ENCODE data around the gene MRPL46.

DNA sequence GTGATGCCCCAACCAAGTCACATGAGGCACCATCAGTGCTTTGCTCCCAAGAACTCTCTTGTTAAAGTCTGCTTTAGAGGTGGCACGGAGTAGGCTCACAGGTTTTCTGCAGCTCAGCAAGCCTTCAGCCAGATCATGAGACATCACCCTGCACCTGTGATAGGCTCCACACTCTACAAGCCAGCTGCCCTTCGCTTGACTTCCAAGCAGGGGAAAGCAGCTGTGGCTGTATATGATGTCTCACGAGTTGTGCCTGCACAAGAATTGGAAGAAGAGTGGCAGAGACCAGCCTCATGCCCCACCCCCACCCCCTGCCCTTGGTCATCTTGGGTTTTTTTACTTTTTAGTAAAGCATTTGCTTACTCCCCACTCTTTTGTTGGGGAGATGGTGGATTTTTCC, 22.8 kb upstream of the MRPL46 start:
- TF ChIP-seq POLR2AphosphoS5 (IDR thresholded peaks at IDR 0.05; ENCODE audit: low read depth, low read length) (no peak), POLR2A (IDR thresholded peaks at IDR 0.05; ENCODE audit: low read depth, low read length) (no peak), PAX5 (IDR thresholded peaks at IDR 0.05; ENCODE audit: insufficient read depth, low read length, severe bottlenecking) (no peak), TAF1 (IDR thresholded peaks at IDR 0.05; ENCODE audit: low read depth, low read length) (no peak)
